ENCODE measurements around the gene KRAS.

KRAS gene

GRCh38 chr12:25213338-25213737 is 37.4 kb downstream of the KRAS start:
- no peak for ATAC-seq
- no peak for TF ChIP-seq TOX (CRISPR knock-in tag; IDR thresholded peaks at IDR 0.05; ENCODE audit: borderline replicate concordance)
- TF ChIP-seq TCF4 (CRISPR knock-in tag; IDR thresholded peaks at IDR 0.05; ENCODE audit: borderline replicate concordance): no peak
- TF ChIP-seq ISL1 (CRISPR knock-in tag; IDR thresholded peaks at IDR 0.05): no peak
- TF ChIP-seq GLIS3 (CRISPR knock-in tag; IDR thresholded peaks at IDR 0.05): no peak
- no peak for TF ChIP-seq SNAI2 (CRISPR knock-in tag; IDR thresholded peaks at IDR 0.05)
- no peak for TF ChIP-seq PATZ1 (CRISPR knock-in tag; IDR thresholded peaks at IDR 0.05; ENCODE audit: borderline replicate concordance)
- no peak for TF ChIP-seq BACH2 (CRISPR knock-in tag; IDR thresholded peaks at IDR 0.05; ENCODE audit: borderline replicate concordance)
- no peak for TF ChIP-seq ARNTL (CRISPR knock-in tag; IDR thresholded peaks at IDR 0.05; ENCODE audit: borderline replicate concordance, low read depth)
- TF ChIP-seq ZNF565 (CRISPR knock-in tag; conservative IDR thresholded peaks at IDR 0.05; ENCODE audit: low read depth): no peak
- TF ChIP-seq TSHZ2 (CRISPR knock-in tag; IDR thresholded peaks at IDR 0.05): no peak
- no peak for TF ChIP-seq ZFP3 (CRISPR knock-in tag; IDR thresholded peaks at IDR 0.05)
- TF ChIP-seq ZNF70 (CRISPR knock-in tag; IDR thresholded peaks at IDR 0.05): no peak
- no peak for TF ChIP-seq CSRNP3 (CRISPR knock-in tag; IDR thresholded peaks at IDR 0.05)
- no peak for TF ChIP-seq CREB5 (CRISPR knock-in tag; IDR thresholded peaks at IDR 0.05; ENCODE audit: low read depth)
- no peak for TF ChIP-seq CSDC2 (CRISPR knock-in tag; IDR thresholded peaks at IDR 0.05)
- TF ChIP-seq RARB (CRISPR knock-in tag; IDR thresholded peaks at IDR 0.05): no peak

GRCh38 chr12:25208554-25208953 is 42.2 kb downstream of the KRAS start:
- ATAC-seq: no peak
- no peak for TF ChIP-seq OSR1 (CRISPR knock-in tag; IDR thresholded peaks at IDR 0.05)
- TF ChIP-seq TSHZ2 (CRISPR knock-in tag; IDR thresholded peaks at IDR 0.05): no peak
- TF ChIP-seq CREB5 (CRISPR knock-in tag; IDR thresholded peaks at IDR 0.05; ENCODE audit: low read depth): no peak
- no peak for TF ChIP-seq ARNTL (CRISPR knock-in tag; IDR thresholded peaks at IDR 0.05; ENCODE audit: borderline replicate concordance, low read depth)

GRCh38 chr12:25207846-25208245 is 42.9 kb downstream of the KRAS start:
- TF ChIP-seq ZNF565 (CRISPR knock-in tag; conservative IDR thresholded peaks at IDR 0.05; ENCODE audit: low read depth): no peak
- TF ChIP-seq BACH2 (CRISPR knock-in tag; IDR thresholded peaks at IDR 0.05; ENCODE audit: borderline replicate concordance): no peak
- no peak for TF ChIP-seq TOX (CRISPR knock-in tag; IDR thresholded peaks at IDR 0.05; ENCODE audit: borderline replicate concordance)
- no peak for TF ChIP-seq OSR1 (CRISPR knock-in tag; IDR thresholded peaks at IDR 0.05)
- TF ChIP-seq ESRRG (CRISPR knock-in tag; IDR thresholded peaks at IDR 0.05): no peak
- no peak for TF ChIP-seq RARB (CRISPR knock-in tag; IDR thresholded peaks at IDR 0.05)
- no peak for TF ChIP-seq CSRNP3 (CRISPR knock-in tag; IDR thresholded peaks at IDR 0.05)
- no peak for TF ChIP-seq ARNTL (CRISPR knock-in tag; IDR thresholded peaks at IDR 0.05; ENCODE audit: borderline replicate concordance, low read depth)
- no peak for TF ChIP-seq TCF4 (CRISPR knock-in tag; IDR thresholded peaks at IDR 0.05; ENCODE audit: borderline replicate concordance)
- no peak for TF ChIP-seq ZFP3 (CRISPR knock-in tag; IDR thresholded peaks at IDR 0.05)
- TF ChIP-seq ZC3H10 (CRISPR knock-in tag; IDR thresholded peaks at IDR 0.05): no peak
- TF ChIP-seq TSHZ2 (CRISPR knock-in tag; IDR thresholded peaks at IDR 0.05): no peak
- no peak for TF ChIP-seq CSDC2 (CRISPR knock-in tag; IDR thresholded peaks at IDR 0.05)
- TF ChIP-seq GLIS3 (CRISPR knock-in tag; IDR thresholded peaks at IDR 0.05): no peak
- TF ChIP-seq ZNF70 (CRISPR knock-in tag; IDR thresholded peaks at IDR 0.05): no peak

More at GRCh38 chr12:25207846-25208245, 42.9 kb downstream of the KRAS start:
- ATAC-seq: no peak

Measured in SK-N-SH treated with all-trans-retinoic acid at 6 μM for 48 hours (cell line).